GM19043 (cell line): ENCODE data around the gene ATF7IP2.
A peak's percentile ranks its signal among the peaks of the same experiment; 100 is the strongest.
"Not testable (repeated sequence)": the region's sequence is repeated elsewhere in the genome, so short reads cannot be mapped to it uniquely, and the experiment has no call there.

Source experiments
- ATAC-seq: cut with Tn5 transposase; IDR thresholded peaks from one replicate; pipeline ENCODE4 v1.9.1; 2021; ENCODE audit warnings: low read depth; ENCODE audit not compliant: unreplicated experiment

ATF7IP2 gene

GRCh38 chr16:10505286-10505685 is 119.4 kb downstream of the ATF7IP2 start:
- not testable (repeated sequence) for ATAC-seq

- peak; percentile 90 for ATAC-seq
Observed at GRCh38 chr16:10509534-10510025, 123.7 kb downstream of the ATF7IP2 start.

- ATAC-seq = no peak
Observed at GRCh38 chr16:10510279-10510678, 124.4 kb downstream of the ATF7IP2 start.

GRCh38 chr16:10511829-10512228 is 126.0 kb downstream of the ATF7IP2 start:
- no peak for ATAC-seq

- ATAC-seq = no peak
Observed at GRCh38 chr16:10514369-10515055, 128.7 kb downstream of the ATF7IP2 start.

GRCh38 chr16:10517868-10518267 is 132.0 kb downstream of the ATF7IP2 start:
- ATAC-seq = no peak

- ATAC-seq = no peak
Observed at GRCh38 chr16:10518479-10519041, 132.7 kb downstream of the ATF7IP2 start.

GRCh38 chr16:10519297-10519696 is 133.4 kb downstream of the ATF7IP2 start:
- ATAC-seq = no peak

- no peak for ATAC-seq
Observed at GRCh38 chr16:10519929-10520868, 134.3 kb downstream of the ATF7IP2 start.

GRCh38 chr16:10520869-10521578 is 135.2 kb downstream of the ATF7IP2 start:
- ATAC-seq = no peak

GRCh38 chr16:10521681-10522274 is 135.9 kb downstream of the ATF7IP2 start:
- no peak for ATAC-seq

- ATAC-seq = no peak
Observed at GRCh38 chr16:10522966-10523365, 137.1 kb downstream of the ATF7IP2 start.

- no peak for ATAC-seq
Observed at GRCh38 chr16:10525214-10525825, 139.5 kb downstream of the ATF7IP2 start.

- no peak for ATAC-seq
Observed at GRCh38 chr16:10526962-10527361, 141.1 kb downstream of the ATF7IP2 start.

- no peak for ATAC-seq
Observed at GRCh38 chr16:10528635-10529034, 142.8 kb downstream of the ATF7IP2 start.

GRCh38 chr16:10529895-10530669 is 144.2 kb downstream of the ATF7IP2 start:
- ATAC-seq = no peak

GRCh38 chr16:10530685-10531084 is 144.8 kb downstream of the ATF7IP2 start:
- ATAC-seq = no peak

GRCh38 chr16:10531582-10531981 is 145.7 kb downstream of the ATF7IP2 start:
- ATAC-seq = no peak
